ENCODE results near the gene PTPRA. TPM values are rescaled to one million over a fixed set of nuclear protein-coding genes. Genes with fewer than 3 reads are reported as not detected.

PTPRA gene
- total RNA-seq, 1 experiment from 2014 or later, result 56.9 TPM

DNA sequence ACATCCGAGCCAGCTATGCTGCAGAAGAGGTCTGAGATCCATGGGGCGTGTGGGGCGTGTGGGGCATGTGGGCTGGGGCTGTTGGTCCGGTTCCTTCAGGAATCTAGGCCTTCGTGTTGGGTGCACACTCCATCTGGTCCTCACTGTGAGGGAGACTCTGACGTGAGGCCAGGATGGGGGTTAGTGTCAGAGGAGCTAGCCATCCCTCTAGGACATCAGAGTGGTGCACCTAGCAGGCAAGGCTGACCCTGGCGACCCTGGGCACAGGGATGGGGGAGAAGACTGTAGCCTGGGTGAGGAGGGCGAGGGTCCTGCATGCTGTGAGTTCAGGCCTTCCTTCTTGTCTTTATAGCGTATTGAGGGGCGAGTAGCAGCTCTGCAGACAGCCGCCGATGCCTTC, 8.7 kb upstream of the PTPRA start:
- intact Hi-C loops (cut with micrococcal nuclease; ENCODE audit: unreplicated experiment), result no loop called here
- H3K27me3 ChIP-seq (replicated peaks; ENCODE audit: insufficient read depth, low read depth, low read length, poor library complexity), result no peaks in the 10 kb centered on the region
- TF ChIP-seq, protein P1, sequence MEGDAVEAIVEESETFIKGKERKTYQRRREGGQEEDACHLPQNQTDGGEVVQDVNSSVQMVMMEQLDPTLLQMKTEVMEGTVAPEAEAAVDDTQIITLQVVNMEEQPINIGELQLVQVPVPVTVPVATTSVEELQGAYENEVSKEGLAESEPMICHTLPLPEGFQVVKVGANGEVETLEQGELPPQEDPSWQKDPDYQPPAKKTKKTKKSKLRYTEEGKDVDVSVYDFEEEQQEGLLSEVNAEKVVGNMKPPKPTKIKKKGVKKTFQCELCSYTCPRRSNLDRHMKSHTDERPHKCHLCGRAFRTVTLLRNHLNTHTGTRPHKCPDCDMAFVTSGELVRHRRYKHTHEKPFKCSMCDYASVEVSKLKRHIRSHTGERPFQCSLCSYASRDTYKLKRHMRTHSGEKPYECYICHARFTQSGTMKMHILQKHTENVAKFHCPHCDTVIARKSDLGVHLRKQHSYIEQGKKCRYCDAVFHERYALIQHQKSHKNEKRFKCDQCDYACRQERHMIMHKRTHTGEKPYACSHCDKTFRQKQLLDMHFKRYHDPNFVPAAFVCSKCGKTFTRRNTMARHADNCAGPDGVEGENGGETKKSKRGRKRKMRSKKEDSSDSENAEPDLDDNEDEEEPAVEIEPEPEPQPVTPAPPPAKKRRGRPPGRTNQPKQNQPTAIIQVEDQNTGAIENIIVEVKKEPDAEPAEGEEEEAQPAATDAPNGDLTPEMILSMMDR (conservative IDR thresholded peaks at IDR 0.05; ENCODE audit: low read depth, low read length), result no peak
- TF ChIP-seq EZH2 (IDR thresholded peaks at IDR 0.05; ENCODE audit: borderline replicate concordance, low read depth, low read length, poor library complexity, severe bottlenecking), result no peak
- H3K36me3 ChIP-seq (ENCODE audit: insufficient read depth, low read length, poor library complexity, severe bottlenecking), result peaks cover 12% of the 10 kb centered on the region
- ChIA-PET CTCF (no interaction called here), POLR2A (ENCODE audit: low non-redundant PET) (no interaction called here)
- no peak overlapping the region for H3K4me3 ChIP-seq (ENCODE audit: low read depth, low read length, poor library complexity, severe bottlenecking)
- no TSS peak for BruUV-seq (replicated peaks)
- DNase-seq (ENCODE audit: low spot score), result no peak
- no peak overlapping the region for H3K27ac ChIP-seq (ENCODE audit: low read depth, low read length, poor library complexity, severe bottlenecking)
- H3K9me3 ChIP-seq (ENCODE audit: low read depth, low read length, poor library complexity, severe bottlenecking), result no peaks in the 10 kb centered on the region
- H3K4me1 ChIP-seq (ENCODE audit: insufficient read depth, low read length, poor library complexity, severe bottlenecking), result no peaks in the 10 kb centered on the region

DNA sequence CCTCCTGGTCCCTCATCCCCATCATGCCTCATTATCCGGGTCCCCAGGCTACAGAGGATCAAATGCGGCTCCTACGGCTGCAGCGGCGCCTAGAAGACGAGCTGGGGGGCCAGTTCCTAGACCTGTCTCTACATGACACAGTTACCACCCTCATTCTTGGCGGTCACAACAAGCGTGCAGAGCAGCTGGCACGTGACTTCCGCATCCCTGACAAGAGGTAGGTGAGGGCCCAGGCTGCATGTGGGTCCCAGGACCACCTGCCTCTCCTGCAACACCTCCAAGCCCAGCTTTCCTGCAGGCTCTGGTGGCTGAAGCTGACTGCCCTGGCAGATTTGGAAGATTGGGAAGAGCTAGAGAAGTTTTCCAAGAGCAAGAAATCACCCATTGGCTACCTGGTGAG, 8.2 kb upstream of the PTPRA start:
- ChIA-PET CTCF (no interaction called here), POLR2A (ENCODE audit: low non-redundant PET) (no interaction called here)
- TF ChIP-seq EZH2 (IDR thresholded peaks at IDR 0.05; ENCODE audit: borderline replicate concordance, low read depth, low read length, poor library complexity, severe bottlenecking), result no peak
- TF ChIP-seq, protein P1 (conservative IDR thresholded peaks at IDR 0.05; ENCODE audit: low read depth, low read length), result no peak

DNA sequence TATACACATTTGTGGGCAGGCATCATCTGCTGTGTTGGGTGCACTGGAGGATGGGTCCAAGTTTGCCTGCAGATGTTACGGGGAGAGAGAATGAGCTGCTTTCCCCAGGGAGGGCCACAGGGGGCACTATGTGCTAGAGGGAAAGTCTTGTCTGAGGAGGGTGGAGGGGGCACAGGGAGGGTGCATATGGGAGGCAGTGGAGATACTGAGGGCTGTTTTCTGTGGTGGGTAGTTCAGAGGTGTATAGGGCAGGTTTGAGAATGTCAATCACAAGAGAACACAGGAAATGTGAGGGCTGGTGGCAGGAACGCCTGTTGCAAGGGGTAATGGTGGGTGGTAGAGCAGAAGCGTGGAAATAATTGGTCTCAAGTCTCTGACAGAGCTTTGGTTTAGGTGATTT, 7.7 kb upstream of the PTPRA start:
- Histone ChIP-seq H3K27me3 (replicated peaks; ENCODE audit: insufficient read depth, low read depth, low read length, poor library complexity) (no peaks in the 10 kb centered on the region), H3K4me1 (ENCODE audit: insufficient read depth, low read length, poor library complexity, severe bottlenecking) (peaks cover 6% of the 10 kb centered on the region), H3K9me3 (ENCODE audit: low read depth, low read length, poor library complexity, severe bottlenecking) (no peaks in the 10 kb centered on the region), H3K27ac (ENCODE audit: low read depth, low read length, poor library complexity, severe bottlenecking) (no peak overlapping the region), H3K36me3 (ENCODE audit: insufficient read depth, low read length, poor library complexity, severe bottlenecking) (peaks cover 12% of the 10 kb centered on the region), H3K4me3 (ENCODE audit: low read depth, low read length, poor library complexity, severe bottlenecking) (no peak overlapping the region)
- no peak for TF ChIP-seq EZH2 (IDR thresholded peaks at IDR 0.05; ENCODE audit: borderline replicate concordance, low read depth, low read length, poor library complexity, severe bottlenecking)
- TF ChIP-seq, protein P1 (conservative IDR thresholded peaks at IDR 0.05; ENCODE audit: low read depth, low read length), result no peak
- intact Hi-C loops (cut with micrococcal nuclease; ENCODE audit: unreplicated experiment), result no loop called here
- POLR2A ChIA-PET (ENCODE audit: low non-redundant PET), result no interaction called here
- CTCF ChIA-PET, result no interaction called here
- DNase-seq (ENCODE audit: low spot score), result no peak
- no TSS peak for BruUV-seq (replicated peaks)

More for the DNA sequence above, 8.2 kb upstream of the PTPRA start:
- peaks cover 12% of the 10 kb centered on the region for H3K36me3 ChIP-seq (ENCODE audit: insufficient read depth, low read length, poor library complexity, severe bottlenecking)
- no peak for DNase-seq (ENCODE audit: low spot score)
- peaks cover under 1% of the 10 kb centered on the region for H3K4me1 ChIP-seq (ENCODE audit: insufficient read depth, low read length, poor library complexity, severe bottlenecking)
- no peak overlapping the region for H3K27ac ChIP-seq (ENCODE audit: low read depth, low read length, poor library complexity, severe bottlenecking)
- intact Hi-C loops (cut with micrococcal nuclease; ENCODE audit: unreplicated experiment), result no loop called here
- H3K27me3 ChIP-seq (replicated peaks; ENCODE audit: insufficient read depth, low read depth, low read length, poor library complexity), result no peaks in the 10 kb centered on the region
- no peak overlapping the region for H3K4me3 ChIP-seq (ENCODE audit: low read depth, low read length, poor library complexity, severe bottlenecking)
- H3K9me3 ChIP-seq (ENCODE audit: low read depth, low read length, poor library complexity, severe bottlenecking), result no peaks in the 10 kb centered on the region
- no TSS peak for BruUV-seq (replicated peaks)
